ENCODE data around the gene BRD1.
A peak's percentile ranks its signal among the peaks of the same experiment; 100 is the strongest.

BRD1 gene

DNA sequence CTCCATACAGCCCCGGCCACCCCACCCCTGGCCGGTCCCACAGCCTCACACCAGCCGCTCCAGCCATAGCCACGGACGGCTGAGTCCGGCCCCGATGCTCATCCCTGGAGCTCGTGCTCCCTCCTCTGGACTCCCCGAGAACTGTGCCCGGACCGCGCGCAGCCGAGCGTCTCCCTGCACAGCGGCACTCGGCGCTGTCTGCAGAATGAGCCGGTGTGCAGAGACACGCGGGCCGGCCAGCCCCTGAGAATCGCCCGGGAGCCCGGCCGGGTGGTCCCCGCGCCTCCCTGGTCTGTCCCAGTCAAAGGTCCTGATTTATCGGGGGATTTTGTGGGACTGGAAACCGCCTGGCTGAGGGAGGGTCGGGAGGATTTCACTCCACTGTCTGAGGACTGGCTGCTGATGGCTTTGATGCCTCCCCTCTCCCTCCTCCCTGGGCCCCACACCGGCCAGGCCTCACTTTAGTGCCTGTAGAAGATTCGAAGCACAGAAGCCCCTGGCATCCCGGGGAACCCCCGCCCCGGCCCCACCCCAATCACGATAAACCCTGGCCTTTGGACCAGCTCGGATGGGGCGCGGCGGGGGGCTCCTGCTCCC lies 102.7 kb downstream of the BRD1 start:
- DNase-seq: peak; percentile 24

DNA sequence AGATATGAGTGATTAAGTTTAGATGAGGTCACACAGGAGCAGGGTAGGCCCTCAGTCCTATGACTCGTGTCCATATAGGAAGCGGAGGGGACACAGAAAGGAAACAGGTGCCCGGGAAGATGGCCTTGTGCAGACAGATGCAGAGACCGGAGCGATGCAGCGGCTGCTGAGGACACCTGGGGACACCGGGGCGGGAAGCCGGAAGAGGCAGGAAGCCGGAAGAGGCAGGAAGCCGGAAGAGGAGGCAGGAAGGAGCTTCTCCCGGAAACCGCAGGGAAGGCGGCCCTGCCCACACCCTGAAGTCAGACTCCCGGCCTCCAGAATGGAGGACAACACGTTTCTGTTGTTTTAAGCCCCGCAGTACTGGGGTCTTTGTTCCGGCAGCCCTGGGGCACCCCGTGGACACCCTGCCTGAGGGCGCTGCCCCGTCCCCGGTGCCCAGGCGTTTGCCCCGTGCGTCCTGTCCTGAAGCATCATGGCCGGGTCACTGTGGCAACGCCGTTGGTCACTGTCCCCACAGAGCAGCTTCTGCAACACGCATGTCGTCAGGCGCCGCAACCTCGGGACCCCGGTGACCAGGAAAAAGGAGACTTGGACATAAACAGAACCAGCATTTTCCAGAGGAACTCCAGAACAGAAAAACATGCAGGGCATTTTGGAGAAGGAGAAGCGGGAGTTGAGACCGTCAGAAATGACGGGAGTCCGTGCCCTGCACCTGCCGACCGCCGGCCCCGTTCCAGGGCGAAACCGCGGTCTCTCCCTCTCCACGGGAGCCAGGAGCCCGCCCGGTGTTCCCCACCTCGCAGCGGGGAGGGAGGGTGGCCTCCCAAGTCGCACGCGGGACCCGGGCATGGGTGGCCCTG lies 103.4 kb downstream of the BRD1 start:
- no peak for DNase-seq

DNA sequence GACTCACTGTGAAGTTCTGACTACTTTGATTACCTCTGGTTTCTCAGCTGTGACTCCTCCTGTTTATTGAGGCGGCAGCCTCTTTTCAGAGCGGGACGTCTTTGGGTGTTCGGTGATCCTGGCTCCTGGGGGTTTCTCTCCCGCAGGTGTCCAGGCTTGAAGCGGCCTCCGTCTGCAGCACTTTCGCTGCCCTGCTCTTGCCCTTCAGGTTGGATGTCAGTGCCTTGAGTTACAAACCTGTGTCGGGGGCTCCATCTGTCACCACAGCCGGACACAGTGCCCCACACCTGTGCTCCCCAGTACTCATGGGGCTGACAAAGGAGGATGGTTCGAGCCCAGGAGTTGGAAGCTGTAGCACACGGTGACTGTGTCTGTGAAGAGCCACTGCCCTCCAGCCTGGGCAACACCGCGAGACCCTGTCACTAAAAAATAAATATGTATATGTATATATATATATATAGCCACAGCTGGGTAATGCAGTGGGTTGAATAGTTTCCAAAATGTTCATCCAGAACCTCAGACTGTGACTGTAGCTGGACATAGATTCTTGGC lies 104.1 kb downstream of the BRD1 start:
- no peak for DNase-seq

All from fibroblast of skin of right biceps (primary cell).